GM10847 (cell line): Measurements from ENCODE around the gene IGSF21.

ENCODE experiments used
- POLR2A ChIP-seq: IDR thresholded peaks from 2 replicates; pipeline ENCODE4 v1.6.1; 2011; ENCODE audit not compliant: insufficient read length; ENCODE audit errors: extremely low read depth

The IGSF21 gene

GRCh38 chr1:18289597-18289996 lies 182.0 kb downstream of the IGSF21 start:
- TF ChIP-seq POLR2A, result no peak

GRCh38 chr1:18290740-18291412 lies 183.3 kb downstream of the IGSF21 start:
- TF ChIP-seq POLR2A, result no peak

GRCh38 chr1:18292531-18292930 lies 184.9 kb downstream of the IGSF21 start:
- no peak for TF ChIP-seq POLR2A

GRCh38 chr1:18293291-18293690 lies 185.7 kb downstream of the IGSF21 start:
- TF ChIP-seq POLR2A, result no peak

- no peak for TF ChIP-seq POLR2A
Observed at GRCh38 chr1:18294437-18295176, 187.0 kb downstream of the IGSF21 start.

GRCh38 chr1:18297896-18298648 lies 190.5 kb downstream of the IGSF21 start:
- no peak for TF ChIP-seq POLR2A

- TF ChIP-seq POLR2A, result no peak
Observed at GRCh38 chr1:18299441-18300338, 192.1 kb downstream of the IGSF21 start.

GRCh38 chr1:18300376-18300775 lies 192.8 kb downstream of the IGSF21 start:
- no peak for TF ChIP-seq POLR2A

GRCh38 chr1:18302788-18303413 lies 195.3 kb downstream of the IGSF21 start:
- TF ChIP-seq POLR2A, result no peak

- TF ChIP-seq POLR2A, result no peak
Observed at GRCh38 chr1:18304151-18304869, 196.7 kb downstream of the IGSF21 start.

- TF ChIP-seq POLR2A, result no peak
Observed at GRCh38 chr1:18305182-18305795, 197.7 kb downstream of the IGSF21 start.

GRCh38 chr1:18307329-18307898 lies 199.8 kb downstream of the IGSF21 start:
- TF ChIP-seq POLR2A, result no peak

- no peak for TF ChIP-seq POLR2A
Observed at GRCh38 chr1:18309552-18310155, 202.1 kb downstream of the IGSF21 start.
